ENCODE results near the gene ALOX5AP.

The ALOX5AP gene

GRCh38 chr13:30759748-30760147, 24.4 kb downstream of the ALOX5AP start:
- DNase-seq (ENCODE audit: low read depth), result no peak

- no peak for DNase-seq (ENCODE audit: low read depth)
Measured at GRCh38 chr13:30762643-30763042, 27.3 kb downstream of the ALOX5AP start.

DNA sequence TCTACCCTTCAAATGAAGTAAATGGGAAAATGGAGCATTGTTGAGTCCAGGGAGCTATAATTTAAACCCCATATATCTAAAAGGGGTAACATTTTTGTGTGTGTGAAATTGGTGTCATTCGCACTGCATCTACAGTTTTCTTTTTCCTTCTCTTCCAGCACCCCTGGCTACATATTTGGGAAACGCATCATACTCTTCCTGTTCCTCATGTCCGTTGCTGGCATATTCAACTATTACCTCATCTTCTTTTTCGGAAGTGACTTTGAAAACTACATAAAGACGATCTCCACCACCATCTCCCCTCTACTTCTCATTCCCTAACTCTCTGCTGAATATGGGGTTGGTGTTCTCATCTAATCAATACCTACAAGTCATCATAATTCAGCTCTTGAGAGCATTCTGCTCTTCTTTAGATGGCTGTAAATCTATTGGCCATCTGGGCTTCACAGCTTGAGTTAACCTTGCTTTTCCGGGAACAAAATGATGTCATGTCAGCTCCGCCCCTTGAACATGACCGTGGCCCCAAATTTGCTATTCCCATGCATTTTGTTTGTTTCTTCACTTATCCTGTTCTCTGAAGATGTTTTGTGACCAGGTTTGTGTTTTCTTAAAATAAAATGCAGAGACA, 28.6 kb downstream of the ALOX5AP start:
- no peak for DNase-seq (ENCODE audit: low read depth)

- no peak for DNase-seq (ENCODE audit: low read depth)
Measured at GRCh38 chr13:30766231-30766630, 30.9 kb downstream of the ALOX5AP start.

GRCh38 chr13:30770929-30771328, 35.6 kb downstream of the ALOX5AP start:
- DNase-seq (ENCODE audit: low read depth), result no peak

DNA sequence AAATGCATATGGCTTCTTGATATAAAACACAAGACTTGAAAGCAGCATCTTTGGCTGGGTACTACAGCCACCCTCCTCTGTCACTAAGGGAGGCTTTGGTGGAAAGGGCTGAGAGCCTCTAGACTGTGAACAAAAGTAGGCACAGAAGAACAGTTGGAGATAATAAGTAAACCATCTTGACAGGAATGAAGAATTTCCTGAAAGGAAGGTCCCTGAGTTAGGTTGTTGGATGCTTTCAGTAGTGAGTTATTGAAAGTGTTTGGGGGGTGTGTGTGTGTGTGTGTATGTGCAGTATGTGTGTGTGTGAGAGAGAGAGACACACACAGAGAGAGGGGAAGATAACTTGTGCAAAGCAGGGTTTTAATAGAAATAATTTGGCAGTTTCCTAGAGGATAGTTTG, 38.2 kb downstream of the ALOX5AP start:
- no peak for DNase-seq (ENCODE audit: low read depth)

DNA sequence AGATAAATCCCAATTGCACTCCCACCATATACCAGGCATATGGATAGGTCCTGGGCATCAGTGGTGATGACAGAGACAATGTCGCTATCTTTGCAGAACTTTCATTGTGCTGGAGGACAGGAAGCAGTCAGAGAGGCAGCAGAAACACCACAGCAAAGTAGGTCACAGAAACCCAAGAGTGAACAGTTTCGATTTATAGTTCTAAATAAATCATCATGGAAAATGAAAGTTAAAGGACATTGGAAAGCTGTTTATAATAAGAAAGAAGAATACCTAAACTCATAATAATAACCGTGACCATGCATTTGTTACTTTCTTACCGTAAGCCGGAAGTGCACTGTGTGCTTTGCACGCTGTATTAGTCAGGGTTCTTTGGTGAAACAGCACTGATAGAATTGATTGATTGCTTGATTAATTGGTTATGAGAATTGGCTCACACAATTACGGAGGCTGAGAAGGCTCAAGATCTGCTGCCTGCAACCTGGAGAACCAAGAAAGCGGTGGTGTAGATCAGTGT, 38.9 kb downstream of the ALOX5AP start:
- no peak for DNase-seq (ENCODE audit: low read depth)

DNA sequence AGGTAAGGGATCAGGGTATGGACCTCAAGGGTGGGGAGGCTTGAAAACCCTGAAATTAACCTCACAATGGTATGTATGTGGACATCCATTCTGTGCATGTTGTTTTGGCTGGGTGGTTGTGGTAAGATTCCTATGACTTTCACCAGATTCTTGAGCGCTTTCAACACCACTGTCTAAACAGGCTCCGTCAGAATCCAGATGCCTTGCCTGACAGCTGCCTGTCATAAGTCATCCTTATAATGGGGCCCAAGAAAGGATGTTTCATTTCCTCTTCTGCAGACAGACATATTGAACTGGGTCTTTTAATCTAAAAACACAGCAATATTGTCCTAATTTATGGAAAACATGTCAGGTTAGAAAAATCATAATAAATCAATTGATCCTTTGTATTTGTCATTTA, 41.3 kb downstream of the ALOX5AP start:
- no peak for DNase-seq (ENCODE audit: low read depth)

- DNase-seq (ENCODE audit: low read depth), result no peak
Measured at GRCh38 chr13:30779016-30779415, 43.7 kb downstream of the ALOX5AP start.

DNA sequence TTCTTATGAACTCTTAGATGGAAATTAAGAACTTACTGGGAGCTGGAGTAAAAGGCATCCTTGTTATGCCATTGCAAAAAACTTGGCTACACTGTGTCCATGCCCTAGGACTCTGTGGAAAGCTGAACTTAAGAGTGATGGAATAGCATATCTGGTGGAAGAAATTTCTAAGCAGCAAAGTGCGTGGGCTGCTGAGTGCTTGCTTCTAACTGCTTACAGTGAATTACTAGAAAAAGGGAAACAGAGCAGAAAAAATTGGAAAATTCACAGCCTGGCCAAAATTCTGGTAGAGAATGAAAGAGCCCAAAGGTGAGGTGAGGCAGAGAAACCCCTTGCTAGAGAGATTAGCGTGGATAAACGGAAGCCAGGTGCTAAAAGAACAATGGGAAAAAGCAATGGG, 44.3 kb downstream of the ALOX5AP start:
- no peak for DNase-seq (ENCODE audit: low read depth)

DNA sequence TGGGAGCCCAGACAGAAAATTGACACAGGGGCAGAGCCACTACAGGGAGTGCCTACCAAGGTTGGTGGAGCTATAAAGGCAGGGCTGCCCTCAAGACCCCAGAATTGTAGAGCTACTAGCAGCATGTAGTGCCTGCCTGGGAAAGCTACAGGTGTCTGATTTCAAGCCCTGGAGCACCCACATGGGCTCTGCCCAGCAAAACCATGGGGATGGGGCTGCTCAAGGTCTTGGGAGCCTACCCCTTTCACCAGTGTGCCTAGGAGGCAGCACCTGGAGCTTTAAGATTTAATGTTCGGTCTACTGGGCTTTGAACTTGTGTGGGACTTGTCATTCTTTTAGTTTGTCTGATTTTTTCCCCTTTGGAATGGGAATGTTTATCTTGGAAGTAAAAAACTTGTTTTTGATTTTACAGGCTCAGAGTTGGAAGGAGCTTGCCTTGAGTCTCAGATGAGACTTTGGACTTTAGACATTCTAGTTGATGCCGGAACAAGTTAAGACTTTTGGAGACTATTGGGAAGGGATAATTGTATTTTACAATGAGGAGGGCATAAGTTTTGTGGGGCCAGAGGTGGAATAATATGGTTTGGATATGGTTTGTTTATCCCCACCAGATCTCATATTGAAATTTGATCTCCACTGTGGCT, 45.1 kb downstream of the ALOX5AP start:
- no peak for DNase-seq (ENCODE audit: low read depth)

- no peak for DNase-seq (ENCODE audit: low read depth)
Measured at GRCh38 chr13:30785191-30785850, 50.0 kb downstream of the ALOX5AP start.

DNA sequence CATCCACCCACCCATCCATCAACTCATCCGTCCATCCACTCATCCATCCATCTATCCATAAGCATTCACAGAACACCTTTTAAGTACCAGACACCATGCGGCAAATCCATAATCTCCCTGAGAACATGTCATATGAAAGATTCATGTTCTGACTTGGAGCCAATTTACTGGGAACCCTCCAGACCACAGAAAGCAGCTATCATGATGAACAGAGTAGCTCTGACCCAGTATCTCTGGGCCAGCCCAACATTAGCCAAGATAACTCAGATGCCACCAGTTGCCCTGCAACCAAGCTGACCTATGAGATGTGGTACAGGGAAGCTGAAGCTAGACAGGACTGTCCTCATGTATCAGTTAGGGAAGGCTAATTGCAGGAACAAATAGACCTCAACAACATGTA, 51.3 kb downstream of the ALOX5AP start:
- no peak for DNase-seq (ENCODE audit: low read depth)

DNA sequence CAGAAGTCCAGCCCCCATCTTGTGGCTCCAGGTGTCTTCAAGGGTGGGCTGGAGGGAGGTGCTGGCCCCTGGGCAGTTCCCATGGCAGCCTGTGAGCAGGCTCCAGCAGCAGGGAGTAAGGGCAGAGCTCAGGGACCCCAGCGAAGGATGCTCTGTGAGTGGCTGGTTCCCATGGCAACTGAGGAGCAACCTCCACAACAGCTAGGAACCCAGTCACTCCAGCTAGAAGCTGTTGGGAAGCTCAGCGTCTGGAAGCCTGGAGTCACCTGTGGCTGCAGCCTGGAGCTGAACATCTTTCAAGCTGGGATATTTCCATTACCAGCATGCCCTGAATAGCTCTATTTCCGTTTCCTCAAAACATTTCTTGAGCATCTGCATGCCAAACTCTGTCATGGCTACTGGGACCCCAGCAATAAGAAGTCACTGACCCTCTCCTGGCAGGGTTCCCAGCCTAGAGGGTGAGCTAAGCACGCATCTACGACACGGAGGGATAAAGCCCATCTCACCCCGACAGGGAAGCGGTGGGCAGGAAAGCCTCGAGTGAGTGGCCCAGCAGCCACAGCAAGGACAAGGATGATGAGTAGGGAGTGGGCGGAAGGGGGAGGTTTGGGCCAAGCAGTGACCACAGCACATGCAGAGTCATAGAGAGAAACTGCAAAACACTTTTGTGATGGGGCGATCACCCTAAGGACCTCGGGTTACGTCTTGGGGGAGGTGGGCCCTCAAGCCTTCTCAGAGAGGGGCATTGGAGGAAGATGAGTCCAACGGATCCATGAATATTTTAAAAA, 52.6 kb downstream of the ALOX5AP start:
- DNase-seq (ENCODE audit: low read depth), result no peak

GRCh38 chr13:30789166-30789862, 54.0 kb downstream of the ALOX5AP start:
- DNase-seq (ENCODE audit: low read depth), result no peak

GRCh38 chr13:30790592-30790991, 55.2 kb downstream of the ALOX5AP start:
- no peak for DNase-seq (ENCODE audit: low read depth)

DNA sequence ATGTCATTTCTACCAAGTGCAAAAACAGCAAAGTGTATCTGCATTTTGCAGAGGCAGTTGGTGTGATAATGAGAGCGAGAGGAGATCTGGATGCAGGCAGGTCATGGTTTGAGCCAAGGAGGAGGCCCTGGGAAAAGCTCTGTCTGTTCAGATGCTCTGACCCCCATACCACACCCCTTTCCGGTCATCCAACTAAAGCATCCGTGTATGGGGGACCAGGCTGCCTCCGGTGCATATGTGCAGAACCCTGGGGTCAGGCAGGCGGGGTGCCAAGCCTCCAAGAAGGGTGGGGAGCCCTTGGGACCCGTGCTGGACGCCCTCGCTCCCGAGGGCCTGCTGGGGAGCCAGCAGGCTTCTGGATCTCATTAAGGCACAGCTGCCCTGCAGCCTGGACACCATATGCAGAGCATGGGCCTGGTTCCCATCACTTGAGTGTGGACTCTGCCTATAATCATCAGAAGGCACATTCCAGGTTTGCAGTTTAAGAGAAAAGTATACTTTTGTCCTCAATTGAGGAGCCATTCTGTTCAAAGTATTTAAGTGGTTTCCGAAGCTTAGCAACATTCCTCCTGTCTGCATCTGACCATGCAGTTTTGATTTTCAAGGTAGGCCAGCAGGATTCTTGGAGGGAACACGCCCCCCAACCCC, 56.1 kb downstream of the ALOX5AP start:
- DNase-seq (ENCODE audit: low read depth), result no peak

DNA sequence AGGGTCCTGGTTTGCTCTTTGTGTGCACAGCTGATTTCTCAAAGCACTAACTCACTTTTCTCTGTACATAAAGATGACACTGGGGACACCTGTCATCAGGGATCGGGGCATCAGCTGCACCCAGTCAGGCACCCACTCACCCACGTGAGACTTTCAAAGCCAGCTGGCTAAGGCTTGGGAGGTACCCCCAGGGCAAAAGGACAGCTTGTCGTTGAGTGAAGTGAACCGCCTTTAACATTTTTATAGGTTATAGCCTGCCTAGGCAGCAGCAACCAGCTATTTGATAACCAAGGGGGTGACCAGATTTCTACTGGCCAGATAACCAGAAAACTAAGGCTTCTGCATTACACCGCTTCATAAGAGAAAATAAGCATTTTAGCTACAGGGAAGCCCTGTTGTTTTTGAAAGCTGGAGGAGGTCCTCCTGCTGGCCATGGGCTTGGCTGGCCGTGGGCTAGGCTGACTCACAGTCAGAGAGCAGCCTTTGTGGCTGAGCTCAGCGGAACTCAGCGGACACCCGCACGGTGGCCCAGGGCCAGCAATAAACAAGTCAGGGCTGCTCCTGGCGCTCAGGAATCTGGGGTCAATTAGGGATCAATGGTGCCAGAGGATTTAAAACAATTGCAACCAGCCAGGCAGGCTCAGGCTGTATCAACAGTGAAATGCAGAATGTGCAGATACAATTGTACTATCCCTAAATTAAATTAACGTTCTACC, 57.1 kb downstream of the ALOX5AP start:
- DNase-seq (ENCODE audit: low read depth), result no peak

DNA sequence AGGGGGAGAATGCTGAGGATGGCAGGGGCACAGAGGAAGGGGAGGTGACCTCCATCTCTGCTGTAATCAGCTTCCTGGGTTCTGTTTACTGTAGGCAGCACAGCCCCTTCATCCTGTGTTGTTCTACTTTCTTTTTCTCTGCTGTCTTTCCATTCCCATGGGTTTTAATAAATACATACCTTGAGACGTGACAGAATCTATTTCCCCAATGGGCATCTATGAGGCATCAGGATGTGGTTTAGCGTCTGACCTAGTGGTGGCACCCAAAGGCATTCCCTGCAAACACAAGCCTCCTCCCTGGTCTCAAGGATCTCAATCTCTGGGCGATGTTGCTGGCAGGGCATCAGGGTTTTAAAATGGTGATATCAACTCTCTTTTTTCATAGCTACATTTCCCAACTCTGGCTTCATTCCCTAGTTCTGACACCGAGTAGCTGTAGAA, 60.8 kb downstream of the ALOX5AP start:
- DNase-seq (ENCODE audit: low read depth), result no peak
